T-helper 2 cell treated with Interferon-gamma antibody and Interleukin-4, amounts not matched to agents 5 μg/mL and 100 μg/mL, for 36 hours (primary cell): Measurements from ENCODE around the gene HNRNPC.
A peak's percentile ranks its signal among the peaks of the same experiment; 100 is the strongest.

Source experiments
- DNase-seq: peaks from one replicate; pipeline ENCODE4 v3.0.0; 2021; ENCODE audit warnings: low spot score
- H3K27ac Mint-ChIP-seq: one replicate; pipeline ENCODE4 v1.8.0; 2021; ENCODE audit warnings: mild to moderate bottlenecking, mixed read lengths
- H3K27me3 Mint-ChIP-seq: one replicate; pipeline ENCODE4 v1.8.0; 2021; ENCODE audit warnings: low read depth, mixed read lengths
- H3K36me3 Mint-ChIP-seq: one replicate; pipeline ENCODE4 v1.8.0; 2021; ENCODE audit warnings: low read depth, mixed read lengths
- H3K4me1 Mint-ChIP-seq: one replicate; pipeline ENCODE4 v1.8.0; 2021; ENCODE audit warnings: low read depth, mixed read lengths
- H3K4me3 Mint-ChIP-seq: one replicate; pipeline ENCODE4 v1.8.0; 2022; ENCODE audit warnings: mild to moderate bottlenecking, moderate library complexity, mixed read lengths
- H3K9me3 Mint-ChIP-seq: one replicate; pipeline ENCODE4 v1.8.0; 2021; ENCODE audit warnings: mixed read lengths

HNRNPC gene

GRCh38 chr14:21205678-21206581 is 63.3 kb downstream of the HNRNPC start:
- H3K9me3 Mint-ChIP-seq: no peaks in the 10 kb centered on the region
- H3K27ac Mint-ChIP-seq: no peak overlapping the region
- H3K27me3 Mint-ChIP-seq: no peaks in the 10 kb centered on the region
- no peak for DNase-seq
- H3K4me3 Mint-ChIP-seq: no peak overlapping the region
- peaks cover 2% of the 10 kb centered on the region for H3K4me1 Mint-ChIP-seq
- H3K36me3 Mint-ChIP-seq: peaks cover 71% of the 10 kb centered on the region

GRCh38 chr14:21205026-21205677 is 64.1 kb downstream of the HNRNPC start:
- Mint-ChIP-seq H3K9me3 (no peaks in the 10 kb centered on the region), H3K27me3 (no peaks in the 10 kb centered on the region), H3K27ac (no peak overlapping the region), H3K4me3 (no peak overlapping the region), H3K4me1 (peaks cover 2% of the 10 kb centered on the region), H3K36me3 (peaks cover 67% of the 10 kb centered on the region)
- DNase-seq: no peak

- no peak overlapping the region for H3K27ac Mint-ChIP-seq
- no peak overlapping the region for H3K4me3 Mint-ChIP-seq
- no peaks in the 10 kb centered on the region for H3K4me1 Mint-ChIP-seq
Observed at GRCh38 chr14:21204167-21205025, 64.8 kb downstream of the HNRNPC start.

GRCh38 chr14:21203470-21204166 is 65.6 kb downstream of the HNRNPC start:
- Mint-ChIP-seq H3K36me3 (peaks cover 54% of the 10 kb centered on the region), H3K27me3 (no peaks in the 10 kb centered on the region), H3K4me1 (no peaks in the 10 kb centered on the region), H3K27ac (peak overlapping the region; percentile 17), H3K9me3 (no peaks in the 10 kb centered on the region), H3K4me3 (no peak overlapping the region)
- DNase-seq: no peak

More at GRCh38 chr14:21204167-21205025, 64.8 kb downstream of the HNRNPC start:
- Mint-ChIP-seq H3K9me3 (no peaks in the 10 kb centered on the region), H3K36me3 (peaks cover 60% of the 10 kb centered on the region), H3K27me3 (no peaks in the 10 kb centered on the region)
- no peak for DNase-seq

GRCh38 chr14:21202463-21203358 is 66.5 kb downstream of the HNRNPC start:
- no peak for DNase-seq
- no peak overlapping the region for H3K4me3 Mint-ChIP-seq
- H3K27ac Mint-ChIP-seq: no peak overlapping the region
- H3K4me1 Mint-ChIP-seq: no peaks in the 10 kb centered on the region
- peaks cover 44% of the 10 kb centered on the region for H3K36me3 Mint-ChIP-seq
- peaks cover 4% of the 10 kb centered on the region for H3K9me3 Mint-ChIP-seq
- H3K27me3 Mint-ChIP-seq: no peaks in the 10 kb centered on the region

- Mint-ChIP-seq H3K9me3 (peaks cover 12% of the 10 kb centered on the region), H3K4me1 (no peaks in the 10 kb centered on the region), H3K27me3 (no peaks in the 10 kb centered on the region), H3K4me3 (no peak overlapping the region), H3K27ac (no peak overlapping the region), H3K36me3 (peaks cover 38% of the 10 kb centered on the region)
- no peak for DNase-seq
Observed at GRCh38 chr14:21201732-21202462, 67.3 kb downstream of the HNRNPC start.

GRCh38 chr14:21200752-21201461 is 68.3 kb downstream of the HNRNPC start:
- Mint-ChIP-seq H3K4me3 (no peak overlapping the region), H3K4me1 (no peaks in the 10 kb centered on the region), H3K27ac (no peak overlapping the region), H3K9me3 (peaks cover 12% of the 10 kb centered on the region), H3K36me3 (peaks cover 30% of the 10 kb centered on the region), H3K27me3 (no peaks in the 10 kb centered on the region)
- DNase-seq: no peak

GRCh38 chr14:21199611-21200560 is 69.4 kb downstream of the HNRNPC start:
- H3K36me3 Mint-ChIP-seq: peaks cover 21% of the 10 kb centered on the region
- peaks cover 12% of the 10 kb centered on the region for H3K9me3 Mint-ChIP-seq
- peaks cover 6% of the 10 kb centered on the region for H3K27me3 Mint-ChIP-seq
- no peak overlapping the region for H3K27ac Mint-ChIP-seq
- H3K4me1 Mint-ChIP-seq: no peaks in the 10 kb centered on the region
- no peak overlapping the region for H3K4me3 Mint-ChIP-seq
- no peak for DNase-seq

- peaks cover 20% of the 10 kb centered on the region for H3K27me3 Mint-ChIP-seq
- no peak overlapping the region for H3K27ac Mint-ChIP-seq
- H3K9me3 Mint-ChIP-seq: peaks cover 12% of the 10 kb centered on the region
- H3K4me3 Mint-ChIP-seq: no peak overlapping the region
- H3K4me1 Mint-ChIP-seq: peaks cover 1% of the 10 kb centered on the region
- peaks cover 7% of the 10 kb centered on the region for H3K36me3 Mint-ChIP-seq
- no peak for DNase-seq
Observed at GRCh38 chr14:21197418-21198205, 71.6 kb downstream of the HNRNPC start.

GRCh38 chr14:21194597-21194996 is 74.6 kb downstream of the HNRNPC start:
- no peak overlapping the region for H3K4me3 Mint-ChIP-seq
- peaks cover 10% of the 10 kb centered on the region for H3K4me1 Mint-ChIP-seq
- peaks cover 12% of the 10 kb centered on the region for H3K9me3 Mint-ChIP-seq
- peaks cover 20% of the 10 kb centered on the region for H3K27me3 Mint-ChIP-seq
- no peak for DNase-seq
- H3K36me3 Mint-ChIP-seq: no peaks in the 10 kb centered on the region
- no peak overlapping the region for H3K27ac Mint-ChIP-seq
